Breast epithelium (tissue), 4 donors: Measurements from ENCODE around the gene FAM53A. TPM values are rescaled to one million over a fixed set of nuclear protein-coding genes. Genes with fewer than 3 reads are reported as not detected.
"Not testable (repeated sequence)": the region's sequence is repeated elsewhere in the genome, so short reads cannot be mapped to it uniquely, and the experiment has no call there.

Experiments used
- DNase-seq, 2 donors: peaks; one replicate each; pipeline ENCODE4 v3.0.0-alpha.2; 2019; ENCODE audit warnings: low spot score in 2 of 2
- H3K27ac ChIP-seq, 2 donors: fragments of 200-600 bp; sonication (generic) in 1 of 2; one replicate each; pipeline ENCODE4 v1.5.1; 2016 to 2019; ENCODE audit warnings: mild to moderate bottlenecking in 1 of 2
- H3K27me3 ChIP-seq, 2 donors: fragments of 200-600 bp; sonication (generic) in 1 of 2; one replicate each; pipeline versions ENCODE4 v1.5.1 to v1.6.0; 2017 to 2019; ENCODE audit warnings: control low read depth in 1 of 2, mild to moderate bottlenecking in 1 of 2
- H3K36me3 ChIP-seq: fragments of 200-600 bp; one replicate; pipeline ENCODE4 v1.5.1; 2019
- H3K4me1 ChIP-seq, 2 donors: fragments of 200-600 bp; sonication (generic); one replicate each; pipeline ENCODE4 v1.5.1; 2016 to 2019; ENCODE audit warnings: control low read depth in 1 of 2
- H3K4me3 ChIP-seq, 3 donors: fragments of 200-600 bp; sonication (generic); 1 replicate in 2 of 3; 2 replicates in 1 of 3; pipeline ENCODE4 v1.5.1; 2016 to 2019; ENCODE audit warnings: mild to moderate bottlenecking in 3 of 3, moderate library complexity in 2 of 3
- H3K9me3 ChIP-seq, 2 donors: fragments of 200-600 bp; sonication (generic) in 1 of 2; one replicate each; pipeline ENCODE4 v1.5.1; 2016 to 2019; ENCODE audit warnings: control low read depth in 1 of 2
- POLR2A ChIP-seq: fragments of 450-650 bp; IDR thresholded peaks from one replicate; pipeline ENCODE4 v1.6.1; 2016; ENCODE audit warnings: antibody characterized with exemption, mild to moderate bottlenecking, moderate library complexity
- POLR2AphosphoS5 ChIP-seq, 3 donors: sonication (generic); formaldehyde crosslinking; IDR thresholded peaks; one replicate each; pipeline ENCODE4 v1.6.1; 2017; ENCODE audit warnings: antibody characterized with exemption in 3 of 3
- intact Hi-C: fragments of 100-400 bp; cut with DNase I; formaldehyde crosslinking; loops from one replicate; pipeline ENCODE4 v1.15.1; 2023; ENCODE audit warnings: low total_unique reads
- total RNA-seq, 3 donors: library from RNA; depleted of rRNA; stranded (reverse); fragments of >200 nt; gene quantifications; one replicate each; pipeline ENCODE4 v1.1.0, GENCODE V29; 2016
- TF ChIP-seq, protein P1 (sequence below), 3 donors: fragments of 450-650 bp; IDR thresholded peaks; one replicate each; pipeline ENCODE4 v1.5.1; 2016 to 2017; ENCODE audit warnings: antibody characterized with exemption in 3 of 3, mild to moderate bottlenecking in 3 of 3, moderate library complexity in 3 of 3

The FAM53A gene
- total RNA-seq, 3 donors from 2014 or later, result 3.7 to 7.2 (median 4.6) TPM

DNA sequence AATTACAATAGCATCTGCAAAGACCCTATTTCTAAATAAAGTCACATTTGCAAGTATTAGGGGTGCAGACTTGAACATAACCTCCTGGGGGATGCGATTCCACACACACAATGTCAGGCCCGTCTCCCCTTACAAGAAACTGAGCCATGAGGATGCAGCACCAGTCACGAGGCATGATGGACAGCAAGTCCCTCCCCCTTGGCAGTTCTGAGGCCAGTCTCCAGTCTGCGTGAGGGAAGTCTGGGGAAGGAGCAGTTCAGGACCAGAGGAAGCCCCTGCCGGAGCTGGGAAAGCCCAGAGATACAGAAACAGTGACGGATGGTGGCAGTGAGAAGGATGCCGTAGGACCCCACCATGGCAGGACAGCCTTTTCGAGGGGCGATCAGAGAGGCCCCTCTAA is 9.4 kb downstream of the FAM53A start:
- no peaks in the 10 kb centered on the region for H3K27me3 ChIP-seq
- no peak overlapping the region for H3K4me3 ChIP-seq
- no peaks in the 10 kb centered on the region for H3K36me3 ChIP-seq
- H3K27ac ChIP-seq, result no peak overlapping the region
- no peaks in the 10 kb centered on the region for H3K4me1 ChIP-seq
- no peaks in the 10 kb centered on the region for H3K9me3 ChIP-seq
- no peak for DNase-seq
- intact Hi-C loops, result no loop called here
- TF ChIP-seq POLR2AphosphoS5 (IDR thresholded peaks at IDR 0.05) (no peak), POLR2A (no peak)
- TF ChIP-seq, protein P1, sequence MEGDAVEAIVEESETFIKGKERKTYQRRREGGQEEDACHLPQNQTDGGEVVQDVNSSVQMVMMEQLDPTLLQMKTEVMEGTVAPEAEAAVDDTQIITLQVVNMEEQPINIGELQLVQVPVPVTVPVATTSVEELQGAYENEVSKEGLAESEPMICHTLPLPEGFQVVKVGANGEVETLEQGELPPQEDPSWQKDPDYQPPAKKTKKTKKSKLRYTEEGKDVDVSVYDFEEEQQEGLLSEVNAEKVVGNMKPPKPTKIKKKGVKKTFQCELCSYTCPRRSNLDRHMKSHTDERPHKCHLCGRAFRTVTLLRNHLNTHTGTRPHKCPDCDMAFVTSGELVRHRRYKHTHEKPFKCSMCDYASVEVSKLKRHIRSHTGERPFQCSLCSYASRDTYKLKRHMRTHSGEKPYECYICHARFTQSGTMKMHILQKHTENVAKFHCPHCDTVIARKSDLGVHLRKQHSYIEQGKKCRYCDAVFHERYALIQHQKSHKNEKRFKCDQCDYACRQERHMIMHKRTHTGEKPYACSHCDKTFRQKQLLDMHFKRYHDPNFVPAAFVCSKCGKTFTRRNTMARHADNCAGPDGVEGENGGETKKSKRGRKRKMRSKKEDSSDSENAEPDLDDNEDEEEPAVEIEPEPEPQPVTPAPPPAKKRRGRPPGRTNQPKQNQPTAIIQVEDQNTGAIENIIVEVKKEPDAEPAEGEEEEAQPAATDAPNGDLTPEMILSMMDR (IDR thresholded peaks at IDR 0.05), result no peak

DNA sequence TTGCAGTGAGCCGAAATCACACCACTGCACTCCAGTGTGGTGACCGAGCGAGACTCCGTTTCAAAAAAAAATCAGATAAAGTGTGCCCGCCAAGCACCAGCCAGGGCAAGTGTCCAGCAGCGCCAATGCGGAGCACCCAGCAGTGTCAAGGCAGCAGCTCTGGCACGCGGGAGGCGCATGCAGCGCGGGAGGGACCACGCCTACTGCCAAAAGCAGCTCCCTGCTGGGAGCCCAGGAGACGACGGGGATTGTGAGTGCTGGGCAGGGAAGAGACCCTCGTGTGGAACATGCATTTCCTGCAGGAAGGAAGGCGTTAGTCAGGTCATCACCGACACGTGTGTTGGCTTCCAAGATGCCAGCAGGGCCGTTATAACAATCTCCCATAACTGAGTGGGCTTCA is 10.4 kb downstream of the FAM53A start:
- Histone ChIP-seq H3K36me3 (no peaks in the 10 kb centered on the region), H3K4me3 (no peak overlapping the region), H3K27ac (no peak overlapping the region), H3K9me3 (no peaks in the 10 kb centered on the region), H3K4me1 (no peaks in the 10 kb centered on the region), H3K27me3 (no peaks in the 10 kb centered on the region)
- intact Hi-C loops, result no loop called here
- TF ChIP-seq POLR2A (no peak), POLR2AphosphoS5 (IDR thresholded peaks at IDR 0.05) (no peak)
- TF ChIP-seq, protein P1 (IDR thresholded peaks at IDR 0.05), result no peak
- no peak for DNase-seq

DNA sequence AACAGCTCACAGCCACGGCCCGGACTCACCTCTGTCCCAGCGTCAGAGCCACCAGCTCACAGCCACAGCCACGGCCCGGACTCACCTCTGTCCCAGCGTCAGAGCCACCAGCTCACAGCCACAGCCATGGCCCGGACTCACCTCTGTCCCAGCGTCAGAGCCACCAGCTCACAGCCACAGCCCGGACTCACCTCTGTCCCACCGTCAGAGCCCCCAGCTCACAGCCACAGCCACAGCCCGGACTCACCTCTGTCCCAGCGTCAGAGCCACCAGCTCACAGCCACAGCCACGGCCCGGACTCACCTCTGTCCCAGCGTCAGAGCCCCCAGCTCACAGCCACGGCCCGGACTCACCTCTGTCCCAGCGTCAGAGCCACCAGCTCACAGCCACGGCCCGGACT is 13.1 kb downstream of the FAM53A start:
- intact Hi-C loops, H3K27ac ChIP-seq, H3K9me3 ChIP-seq, H3K4me3 ChIP-seq, H3K27me3 ChIP-seq, H3K36me3 ChIP-seq, H3K4me1 ChIP-seq, DNase-seq: not testable (repeated sequence)

DNA sequence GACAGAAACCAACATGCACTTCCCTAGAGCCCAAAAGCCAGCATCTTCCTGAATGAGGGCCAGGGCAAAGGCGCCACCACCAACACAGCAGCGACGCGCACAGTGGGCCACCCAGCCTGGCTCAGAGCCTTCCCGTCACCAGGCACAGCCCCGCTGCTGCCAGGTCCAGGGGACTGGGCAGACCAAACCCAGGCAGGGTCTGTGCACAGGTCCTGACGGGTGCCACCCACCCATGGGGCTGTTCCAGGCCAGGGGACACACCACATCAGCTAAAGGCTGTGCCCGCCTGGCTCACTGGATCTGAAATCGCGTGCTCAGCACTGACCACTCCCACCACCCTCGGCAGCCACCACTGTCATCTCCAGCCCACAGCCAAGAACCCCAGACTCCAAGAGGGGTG is 13.8 kb downstream of the FAM53A start:
- DNase-seq, result no peak
- no peaks in the 10 kb centered on the region for H3K36me3 ChIP-seq
- H3K4me1 ChIP-seq, result no peaks in the 10 kb centered on the region
- H3K27me3 ChIP-seq, result no peaks in the 10 kb centered on the region
- H3K4me3 ChIP-seq, result no peak overlapping the region
- no peaks in the 10 kb centered on the region for H3K9me3 ChIP-seq
- H3K27ac ChIP-seq, result no peak overlapping the region
- TF ChIP-seq, protein P1 (IDR thresholded peaks at IDR 0.05), result no peak
- TF ChIP-seq POLR2A (no peak), POLR2AphosphoS5 (IDR thresholded peaks at IDR 0.05) (no peak)
- intact Hi-C loops, result no loop called here

DNA sequence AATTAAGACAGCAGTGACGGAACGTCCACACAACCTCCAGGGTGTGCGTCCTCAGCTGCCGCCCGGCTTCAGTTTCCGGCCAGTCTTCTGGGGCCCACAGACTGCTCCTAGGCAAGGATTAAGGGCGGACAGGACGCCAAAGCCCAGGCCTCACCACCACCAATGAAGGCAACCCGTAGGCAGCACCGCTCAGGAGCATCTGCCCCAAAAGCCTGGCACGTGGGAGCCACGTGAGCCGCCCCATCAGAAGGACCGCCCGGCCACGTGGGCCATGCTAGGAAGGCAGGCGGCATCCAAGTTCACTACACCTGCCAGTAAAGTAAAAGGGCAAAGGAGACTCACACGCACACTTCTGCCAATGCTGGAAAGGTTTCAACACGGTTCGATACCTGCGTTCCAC is 14.3 kb downstream of the FAM53A start:
- no peaks in the 10 kb centered on the region for H3K4me1 ChIP-seq
- no peaks in the 10 kb centered on the region for H3K27me3 ChIP-seq
- TF ChIP-seq POLR2AphosphoS5 (IDR thresholded peaks at IDR 0.05) (no peak), POLR2A (no peak)
- TF ChIP-seq, protein P1 (IDR thresholded peaks at IDR 0.05), result no peak
- H3K36me3 ChIP-seq, result no peaks in the 10 kb centered on the region
- intact Hi-C loops, result no loop called here
- H3K9me3 ChIP-seq, result no peaks in the 10 kb centered on the region
- H3K4me3 ChIP-seq, result no peak overlapping the region
- no peak for DNase-seq
- no peak overlapping the region for H3K27ac ChIP-seq

DNA sequence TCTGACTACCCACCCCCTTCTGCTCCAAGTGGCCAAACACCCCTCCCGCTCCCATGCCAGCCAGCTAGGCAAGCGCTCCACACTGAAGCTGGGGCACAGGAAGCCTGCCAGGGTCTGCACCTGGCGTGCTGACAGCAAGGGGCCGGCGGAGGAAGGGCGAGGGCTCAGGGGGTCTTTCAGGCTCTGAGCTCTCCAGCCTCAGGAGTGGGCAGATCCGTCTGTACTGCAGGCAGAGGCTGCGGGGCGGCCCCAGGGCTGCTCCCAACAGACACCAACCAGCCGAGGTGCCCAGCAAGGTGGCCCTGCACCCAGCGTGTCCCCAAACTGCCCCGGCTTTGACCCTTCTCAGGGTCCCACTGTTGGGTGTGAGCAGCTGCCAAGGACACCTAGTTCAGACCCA is 14.8 kb downstream of the FAM53A start:
- Histone ChIP-seq H3K9me3 (no peaks in the 10 kb centered on the region), H3K36me3 (no peaks in the 10 kb centered on the region), H3K27me3 (no peaks in the 10 kb centered on the region), H3K27ac (no peak overlapping the region), H3K4me1 (no peaks in the 10 kb centered on the region), H3K4me3 (no peak overlapping the region)
- no peak for DNase-seq
- TF ChIP-seq POLR2AphosphoS5 (IDR thresholded peaks at IDR 0.05), result no peak
- no peak for TF ChIP-seq POLR2A
- TF ChIP-seq, protein P1 (IDR thresholded peaks at IDR 0.05), result no peak
- intact Hi-C loops, result no loop called here
